GM18505 (cell line): Measurements from ENCODE around the gene DDIT3.
"Not testable (repeated sequence)": the region's sequence is repeated elsewhere in the genome, so short reads cannot be mapped to it uniquely, and the experiment has no call there.

Experiments
- ATAC-seq: cut with Tn5 transposase; IDR thresholded peaks from one replicate; pipeline ENCODE4 v1.9.1; 2021; ENCODE audit not compliant: unreplicated experiment
- POLR2A ChIP-seq: IDR thresholded peaks from 4 replicates; pipeline ENCODE4 v1.6.1; 2011; ENCODE audit warnings: borderline replicate concordance; ENCODE audit not compliant: insufficient read depth, insufficient read length; ENCODE audit errors: extremely low read depth

The DDIT3 gene

GRCh38 chr12:57524814-57525614 is 4.7 kb upstream of the DDIT3 start:
- no peak for ATAC-seq
- TF ChIP-seq POLR2A: no peak

GRCh38 chr12:57523706-57524614 is 3.6 kb upstream of the DDIT3 start:
- TF ChIP-seq POLR2A: no peak

GRCh38 chr12:57522887-57523705 is 2.8 kb upstream of the DDIT3 start:
- ATAC-seq: no peak

More at GRCh38 chr12:57523706-57524614, 3.6 kb upstream of the DDIT3 start:
- ATAC-seq: no peak

GRCh38 chr12:57522011-57522886 is 1.9 kb upstream of the DDIT3 start, which contains the start of gene MBD6:
Gene MBD6 (plus strand): TSS chr12:57522824. CDS start chr12:57524304, 1,480 bp downstream.
- ATAC-seq: peak; percentile 40
- peak; percentile 77 for TF ChIP-seq POLR2A

More at GRCh38 chr12:57522887-57523705, 2.8 kb upstream of the DDIT3 start:
- peak; percentile 46 for TF ChIP-seq POLR2A

GRCh38 chr12:57521525-57522010 is 1.3 kb upstream of the DDIT3 start:
- no peak for ATAC-seq
- no peak for TF ChIP-seq POLR2A

GRCh38 chr12:57519796-57520052 is 590 bp downstream of the DDIT3 start:
- no peak for ATAC-seq
- no peak for TF ChIP-seq POLR2A

- no peak for TF ChIP-seq POLR2A
- no peak for ATAC-seq
Observed at GRCh38 chr12:57518920-57519795, 1.2 kb downstream of the DDIT3 start.

GRCh38 chr12:57518176-57518919 is 2.0 kb downstream of the DDIT3 start:
- no peak for TF ChIP-seq POLR2A
- no peak for ATAC-seq

- ATAC-seq: not testable (repeated sequence)
Observed at GRCh38 chr12:57517718-57518117, 2.6 kb downstream of the DDIT3 start.

GRCh38 chr12:57517187-57517586 is 3.1 kb downstream of the DDIT3 start:
- no peak for ATAC-seq
- no peak for TF ChIP-seq POLR2A
